ENCODE data around the gene TOR3A.

Gene TOR3A

GRCh38 chr1:179092896-179093461, 11.1 kb downstream of the TOR3A start:
- no peak for DNase-seq
- Histone ChIP-seq H3K36me3 (ENCODE audit: control insufficient read depth in 1 of 2, insufficient read depth in 2 of 2, low read depth in 1 of 2, low read length in 2 of 2) (peaks cover 75 to 92% of the 10 kb centered on the region in 2 experiments), H2BK15ac (ENCODE audit: low read depth, poor library complexity, severe bottlenecking) (no peak overlapping the region), H3K14ac (ENCODE audit: low read length in 2 of 2) (no peak overlapping the region), H3K4me2 (ENCODE audit: low read length, poor library complexity, severe bottlenecking) (no peak overlapping the region), H3K18ac (ENCODE audit: low read depth in 1 of 2, low read length in 2 of 2) (no peak overlapping the region), H3K27ac (ENCODE audit: low read length, poor library complexity, severe bottlenecking) (no peak overlapping the region), H2AK5ac (ENCODE audit: low read length, severe bottlenecking) (no peak overlapping the region), H4K91ac (ENCODE audit: low read length) (peak overlapping the region; percentile 62), H3K9ac (ENCODE audit: low read length) (peak overlapping the region; percentile 38), H3K9me3 (ENCODE audit: control insufficient read depth, low read length) (no peaks in the 10 kb centered on the region), H2BK12ac (ENCODE audit: low read length in 2 of 2) (no peak overlapping the region), H3K79me1 (replicated peaks; ENCODE audit: low read length, poor library complexity, severe bottlenecking) (peaks cover 26% of the 10 kb centered on the region), H2BK5ac (ENCODE audit: low read depth, low read length, poor library complexity, severe bottlenecking) (no peak overlapping the region), H3K4me1 (ENCODE audit: control insufficient read depth, insufficient read depth, low read depth, low read length) (peaks cover 15% of the 10 kb centered on the region), H4K8ac (ENCODE audit: low read length) (peak overlapping the region; percentile 33), H2BK120ac (ENCODE audit: low read depth, low read length) (no peak overlapping the region), H3K4ac (ENCODE audit: low read depth in 1 of 2, low read length in 2 of 2) (no peak overlapping the region), H3K27me3 (ENCODE audit: control insufficient read depth in 1 of 2, insufficient read depth in 1 of 2, low read length in 2 of 2) (no peaks in the 10 kb centered on the region), H3K23ac (ENCODE audit: low read length in 2 of 2) (no peak overlapping the region), H2AFZ (ENCODE audit: low read depth, low read length) (no peak overlapping the region), H3K4me3 (ENCODE audit: insufficient read depth in 1 of 2, low read depth in 1 of 2, low read length in 2 of 2) (no peak overlapping the region)
- WGBS: 97% methylated on average over 9 of the region's 9 CpGs

- no peak overlapping the region for H4K91ac ChIP-seq (ENCODE audit: low read length)
- no peak overlapping the region for H2AFZ ChIP-seq (ENCODE audit: low read depth, low read length)
- H3K14ac ChIP-seq (ENCODE audit: low read length in 2 of 2): no peak overlapping the region
- H4K8ac ChIP-seq (ENCODE audit: low read length): no peak overlapping the region
- 91% methylated on average over 5 of the region's 5 CpGs for WGBS
- no peak overlapping the region for H2BK12ac ChIP-seq (ENCODE audit: low read length in 2 of 2)
- no peak overlapping the region for H2BK15ac ChIP-seq (ENCODE audit: low read depth, poor library complexity, severe bottlenecking)
- H3K36me3 ChIP-seq (ENCODE audit: control insufficient read depth in 1 of 2, insufficient read depth in 2 of 2, low read depth in 1 of 2, low read length in 2 of 2): peaks cover 71 to 93% of the 10 kb centered on the region in 2 experiments
- no peak overlapping the region for H3K9ac ChIP-seq (ENCODE audit: low read length)
- no peak overlapping the region for H2BK120ac ChIP-seq (ENCODE audit: low read depth, low read length)
- H3K27me3 ChIP-seq (ENCODE audit: control insufficient read depth in 1 of 2, insufficient read depth in 1 of 2, low read length in 2 of 2): no peaks in the 10 kb centered on the region
- H3K4me3 ChIP-seq (ENCODE audit: insufficient read depth in 1 of 2, low read depth in 1 of 2, low read length in 2 of 2): no peak overlapping the region
- no peak overlapping the region for H3K23ac ChIP-seq (ENCODE audit: low read length in 2 of 2)
- H3K9me3 ChIP-seq (ENCODE audit: control insufficient read depth, low read length): no peaks in the 10 kb centered on the region
- no peak overlapping the region for H3K27ac ChIP-seq (ENCODE audit: low read length, poor library complexity, severe bottlenecking)
- peaks cover 14% of the 10 kb centered on the region for H3K4me1 ChIP-seq (ENCODE audit: control insufficient read depth, insufficient read depth, low read depth, low read length)
- H2AK5ac ChIP-seq (ENCODE audit: low read length, severe bottlenecking): no peak overlapping the region
- H3K79me1 ChIP-seq (replicated peaks; ENCODE audit: low read length, poor library complexity, severe bottlenecking): peaks cover 26% of the 10 kb centered on the region
- H3K4me2 ChIP-seq (ENCODE audit: low read length, poor library complexity, severe bottlenecking): no peak overlapping the region
- H2BK5ac ChIP-seq (ENCODE audit: low read depth, low read length, poor library complexity, severe bottlenecking): no peak overlapping the region
- DNase-seq: no peak
- H3K18ac ChIP-seq (ENCODE audit: low read depth in 1 of 2, low read length in 2 of 2): no peak overlapping the region
- H3K4ac ChIP-seq (ENCODE audit: low read depth in 1 of 2, low read length in 2 of 2): no peak overlapping the region
These were observed 12.9 kb downstream of the TOR3A start for GRCh38 chr1:179094818-179095217.

- Histone ChIP-seq H3K4me1 (ENCODE audit: control insufficient read depth, insufficient read depth, low read depth, low read length) (peaks cover 14% of the 10 kb centered on the region), H4K91ac (ENCODE audit: low read length) (no peak overlapping the region), H3K18ac (ENCODE audit: low read depth in 1 of 2, low read length in 2 of 2) (no peak overlapping the region), H2AK5ac (ENCODE audit: low read length, severe bottlenecking) (no peak overlapping the region), H2BK12ac (ENCODE audit: low read length in 2 of 2) (no peak overlapping the region), H3K79me1 (replicated peaks; ENCODE audit: low read length, poor library complexity, severe bottlenecking) (peaks cover 28% of the 10 kb centered on the region), H3K27me3 (ENCODE audit: control insufficient read depth in 1 of 2, insufficient read depth in 1 of 2, low read length in 2 of 2) (no peaks in the 10 kb centered on the region), H3K9me3 (ENCODE audit: control insufficient read depth, low read length) (no peaks in the 10 kb centered on the region), H3K9ac (ENCODE audit: low read length) (peak overlapping the region; percentile 14), H4K8ac (ENCODE audit: low read length) (no peak overlapping the region), H3K14ac (ENCODE audit: low read length in 2 of 2) (no peak overlapping the region), H3K4me3 (ENCODE audit: insufficient read depth in 1 of 2, low read depth in 1 of 2, low read length in 2 of 2) (no peak overlapping the region), H3K4me2 (ENCODE audit: low read length, poor library complexity, severe bottlenecking) (no peak overlapping the region), H3K36me3 (ENCODE audit: control insufficient read depth in 1 of 2, insufficient read depth in 2 of 2, low read depth in 1 of 2, low read length in 2 of 2) (peaks cover 67 to 94% of the 10 kb centered on the region in 2 experiments), H2AFZ (ENCODE audit: low read depth, low read length) (no peak overlapping the region), H2BK15ac (ENCODE audit: low read depth, poor library complexity, severe bottlenecking) (no peak overlapping the region), H3K4ac (ENCODE audit: low read depth in 1 of 2, low read length in 2 of 2) (no peak overlapping the region), H2BK120ac (ENCODE audit: low read depth, low read length) (no peak overlapping the region), H2BK5ac (ENCODE audit: low read depth, low read length, poor library complexity, severe bottlenecking) (no peak overlapping the region), H3K23ac (ENCODE audit: low read length in 2 of 2) (no peak overlapping the region), H3K27ac (ENCODE audit: low read length, poor library complexity, severe bottlenecking) (no peak overlapping the region)
- no peak for DNase-seq
- WGBS: 96% methylated on average over 4 of the region's 4 CpGs
These were observed 13.5 kb downstream of the TOR3A start for GRCh38 chr1:179095377-179095776.

GRCh38 chr1:179095924-179096323, 14.1 kb downstream of the TOR3A start:
- Histone ChIP-seq H3K9ac (ENCODE audit: low read length) (no peak overlapping the region), H4K8ac (ENCODE audit: low read length) (no peak overlapping the region), H3K9me3 (ENCODE audit: control insufficient read depth, low read length) (no peaks in the 10 kb centered on the region), H3K4me2 (ENCODE audit: low read length, poor library complexity, severe bottlenecking) (no peak overlapping the region), H3K27ac (ENCODE audit: low read length, poor library complexity, severe bottlenecking) (no peak overlapping the region), H2AFZ (ENCODE audit: low read depth, low read length) (no peak overlapping the region), H3K23ac (ENCODE audit: low read length in 2 of 2) (no peak overlapping the region), H2BK12ac (ENCODE audit: low read length in 2 of 2) (no peak overlapping the region), H3K4me1 (ENCODE audit: control insufficient read depth, insufficient read depth, low read depth, low read length) (peaks cover 14% of the 10 kb centered on the region), H3K36me3 (ENCODE audit: control insufficient read depth in 1 of 2, insufficient read depth in 2 of 2, low read depth in 1 of 2, low read length in 2 of 2) (peaks cover 67 to 94% of the 10 kb centered on the region in 2 experiments), H4K91ac (ENCODE audit: low read length) (no peak overlapping the region), H3K27me3 (ENCODE audit: control insufficient read depth in 1 of 2, insufficient read depth in 1 of 2, low read length in 2 of 2) (no peaks in the 10 kb centered on the region), H3K4me3 (ENCODE audit: insufficient read depth in 1 of 2, low read depth in 1 of 2, low read length in 2 of 2) (no peak overlapping the region), H3K4ac (ENCODE audit: low read depth in 1 of 2, low read length in 2 of 2) (no peak overlapping the region), H2BK5ac (ENCODE audit: low read depth, low read length, poor library complexity, severe bottlenecking) (no peak overlapping the region), H3K18ac (ENCODE audit: low read depth in 1 of 2, low read length in 2 of 2) (no peak overlapping the region), H2BK15ac (ENCODE audit: low read depth, poor library complexity, severe bottlenecking) (no peak overlapping the region), H3K79me1 (replicated peaks; ENCODE audit: low read length, poor library complexity, severe bottlenecking) (peaks cover 34% of the 10 kb centered on the region), H2AK5ac (ENCODE audit: low read length, severe bottlenecking) (no peak overlapping the region), H2BK120ac (ENCODE audit: low read depth, low read length) (no peak overlapping the region), H3K14ac (ENCODE audit: low read length in 2 of 2) (no peak overlapping the region)
- no peak for DNase-seq
- 98% methylated on average over 3 of the region's 3 CpGs for WGBS

Data from mesenchymal stem cell (in vitro differentiated cells and primary cell).